Neural progenitor cell (in vitro differentiated cells): ENCODE data around the gene ZKSCAN1. TPM values are rescaled to one million over a fixed set of nuclear protein-coding genes. Genes with fewer than 3 reads are reported as not detected.

Experiments
- DNase-seq: peaks from one replicate; pipeline ENCODE4 v3.0.0-alpha.2; 2016; ENCODE audit warnings: low spot score
- H2AFZ ChIP-seq: fragments of 200-600 bp; sonication (generic); replicated peaks from 2 replicates; pipeline ENCODE4 v1.6.1; 2016; ENCODE audit warnings: antibody characterized with exemption
- H3F3A ChIP-seq: fragments of 200-600 bp; sonication (generic); 2 replicates; pipeline ENCODE4 v1.6.1; 2016; ENCODE audit warnings: antibody characterized with exemption, low read depth
- H3K27ac ChIP-seq: fragments of 200-600 bp; sonication (generic); 2 replicates; pipeline ENCODE4 v1.5.1; 2016; ENCODE audit warnings: mild to moderate bottlenecking
- H3K27me3 ChIP-seq: fragments of 200-600 bp; sonication (generic); 2 replicates; pipeline ENCODE4 v1.6.1; 2016; ENCODE audit warnings: mild to moderate bottlenecking, moderate library complexity
- H3K36me3 ChIP-seq: fragments of 200-600 bp; sonication (generic); 2 replicates; pipeline ENCODE4 v1.5.1; 2016
- H3K4me1 ChIP-seq: fragments of 200-600 bp; sonication (generic); 2 replicates; pipeline ENCODE4 v1.6.1; 2016; ENCODE audit warnings: mixed run types
- H3K4me2 ChIP-seq: fragments of 200-600 bp; sonication (generic); 2 replicates; pipeline ENCODE4 v1.6.1; 2016
- H3K4me3 ChIP-seq: fragments of 200-600 bp; sonication (generic); 2 replicates; pipeline ENCODE4 v1.5.1; 2016
- H3K79me2 ChIP-seq: fragments of 200-600 bp; sonication (generic); 2 replicates; pipeline ENCODE4 v1.6.1; 2016; ENCODE audit warnings: low read depth
- H3K9ac ChIP-seq: fragments of 200-600 bp; sonication (generic); 2 replicates; pipeline ENCODE4 v1.6.1; 2016
- H3K9me3 ChIP-seq: fragments of 200-600 bp; sonication (generic); 2 replicates; pipeline ENCODE4 v1.5.1; 2016; ENCODE audit warnings: low read depth
- H4K20me1 ChIP-seq: fragments of 200-600 bp; sonication (generic); 2 replicates; pipeline ENCODE4 v1.6.1; 2016; ENCODE audit warnings: low read depth
- H3K27ac Mint-ChIP-seq: 3 replicates; pipeline ENCODE4 v1.8.0; 2021; ENCODE audit warnings: mixed read lengths
- H3K27me3 Mint-ChIP-seq: 2 replicates; pipeline ENCODE4 v1.8.0; 2022; ENCODE audit warnings: low read depth, mild to moderate bottlenecking, inconsistent platforms, moderate library complexity, mixed read lengths; ENCODE audit not compliant: insufficient read depth
- H3K36me3 Mint-ChIP-seq: 3 replicates; pipeline ENCODE4 v1.8.0; 2021; ENCODE audit warnings: mixed read lengths
- H3K4me1 Mint-ChIP-seq: 3 replicates; pipeline ENCODE4 v1.8.0; 2021; ENCODE audit warnings: mixed read lengths
- H3K4me3 Mint-ChIP-seq: 3 replicates; pipeline ENCODE4 v1.8.0; 2021; ENCODE audit warnings: mild to moderate bottlenecking, moderate library complexity, mixed read lengths
- H3K9me3 Mint-ChIP-seq: 3 replicates; pipeline ENCODE4 v1.8.0; 2020; ENCODE audit warnings: mixed read lengths
- CTCF ChIP-seq: fragments of 200-600 bp; sonication (generic); IDR thresholded peaks from 2 replicates; pipeline ENCODE4 v1.5.1; 2017; ENCODE audit warnings: antibody characterized with exemption, mild to moderate bottlenecking
- EZH2 ChIP-seq: fragments of 200-600 bp; sonication (generic); IDR thresholded peaks from 2 replicates; pipeline ENCODE4 v1.6.1; 2017; ENCODE audit warnings: antibody characterized with exemption, mild to moderate bottlenecking, moderate library complexity
- EZH2phosphoT487 ChIP-seq: fragments of 200-600 bp; sonication (generic); IDR thresholded peaks from 2 replicates; pipeline ENCODE4 v1.6.1; 2017; ENCODE audit warnings: antibody characterized with exemption
- total RNA-seq: library from RNA; depleted of rRNA; stranded (reverse); fragments of >200 nt; gene quantifications from 2 replicates; pipeline ENCODE4 v1.2.3, GENCODE V29; 2015; ENCODE audit warnings: low replicate concordance

The ZKSCAN1 gene
- total RNA-seq, 1 donor from 2014 or later = 43.2 TPM

- H3K9me3 Mint-ChIP-seq = no peaks in the 10 kb centered on the region
- no peak overlapping the region for H3K27ac Mint-ChIP-seq
- H3K27me3 Mint-ChIP-seq = peaks cover 2% of the 10 kb centered on the region
These were observed 14.2 kb downstream of the ZKSCAN1 start for GRCh38 chr7:100029596-100029995.

GRCh38 chr7:100033526-100033925 is 18.1 kb downstream of the ZKSCAN1 start:
- Mint-ChIP-seq H3K27me3 (peaks cover 4% of the 10 kb centered on the region), H3K36me3 (peaks cover 65% of the 10 kb centered on the region), H3K4me1 (no peaks in the 10 kb centered on the region), H3K4me3 (no peak overlapping the region), H3K9me3 (no peaks in the 10 kb centered on the region), H3K27ac (no peak overlapping the region)
- no peaks in the 10 kb centered on the region for H3K79me2 ChIP-seq
- no peaks in the 10 kb centered on the region for H3K27me3 ChIP-seq
- H3K27ac ChIP-seq = no peak overlapping the region
- TF ChIP-seq EZH2 (no peak), CTCF (no peak), EZH2phosphoT487 (no peak)
- no peaks in the 10 kb centered on the region for H3K9me3 ChIP-seq
- H3F3A ChIP-seq = no peaks in the 10 kb centered on the region
- no peak overlapping the region for H2AFZ ChIP-seq
- DNase-seq = no peak
- no peak overlapping the region for H3K4me2 ChIP-seq
- no peak overlapping the region for H3K4me3 ChIP-seq
- H3K36me3 ChIP-seq = peaks cover 9% of the 10 kb centered on the region
- no peaks in the 10 kb centered on the region for H3K4me1 ChIP-seq
- H3K9ac ChIP-seq = no peak overlapping the region
- H4K20me1 ChIP-seq = no peaks in the 10 kb centered on the region

More at GRCh38 chr7:100029596-100029995, 14.2 kb downstream of the ZKSCAN1 start:
- DNase-seq = no peak
- Histone ChIP-seq H3K9ac (no peak overlapping the region), H4K20me1 (no peaks in the 10 kb centered on the region), H3K27ac (no peak overlapping the region), H3K9me3 (no peaks in the 10 kb centered on the region), H3F3A (peaks cover 3% of the 10 kb centered on the region), H3K4me3 (no peak overlapping the region), H3K27me3 (no peaks in the 10 kb centered on the region), H2AFZ (no peak overlapping the region), H3K36me3 (peaks cover 18% of the 10 kb centered on the region), H3K4me1 (no peaks in the 10 kb centered on the region), H3K4me2 (no peak overlapping the region), H3K79me2 (no peaks in the 10 kb centered on the region)
- TF ChIP-seq CTCF (no peak), EZH2phosphoT487 (no peak), EZH2 (no peak)
- Mint-ChIP-seq H3K4me3 (no peak overlapping the region), H3K4me1 (no peaks in the 10 kb centered on the region), H3K36me3 (peaks cover 47% of the 10 kb centered on the region)

GRCh38 chr7:100034871-100035510 is 19.6 kb downstream of the ZKSCAN1 start:
- H3K27ac ChIP-seq = no peak overlapping the region
- no peaks in the 10 kb centered on the region for H3K9me3 Mint-ChIP-seq

More at GRCh38 chr7:100034871-100035510, 19.6 kb downstream of the ZKSCAN1 start:
- H3K27me3 Mint-ChIP-seq = peaks cover 4% of the 10 kb centered on the region
- Histone ChIP-seq H3K4me2 (no peak overlapping the region), H3K9me3 (no peaks in the 10 kb centered on the region), H3F3A (no peaks in the 10 kb centered on the region), H2AFZ (no peak overlapping the region), H3K27me3 (no peaks in the 10 kb centered on the region), H3K4me1 (no peaks in the 10 kb centered on the region), H3K79me2 (no peaks in the 10 kb centered on the region), H4K20me1 (no peaks in the 10 kb centered on the region), H3K9ac (no peak overlapping the region), H3K36me3 (peaks cover 9% of the 10 kb centered on the region), H3K4me3 (no peak overlapping the region)
- no peaks in the 10 kb centered on the region for H3K4me1 Mint-ChIP-seq
- no peak for DNase-seq
- H3K4me3 Mint-ChIP-seq = no peak overlapping the region
- no peak overlapping the region for H3K27ac Mint-ChIP-seq
- peaks cover 61% of the 10 kb centered on the region for H3K36me3 Mint-ChIP-seq
- TF ChIP-seq CTCF (no peak), EZH2phosphoT487 (no peak), EZH2 (no peak)
